Measurements from ENCODE around the gene CD274.

CD274 gene

DNA sequence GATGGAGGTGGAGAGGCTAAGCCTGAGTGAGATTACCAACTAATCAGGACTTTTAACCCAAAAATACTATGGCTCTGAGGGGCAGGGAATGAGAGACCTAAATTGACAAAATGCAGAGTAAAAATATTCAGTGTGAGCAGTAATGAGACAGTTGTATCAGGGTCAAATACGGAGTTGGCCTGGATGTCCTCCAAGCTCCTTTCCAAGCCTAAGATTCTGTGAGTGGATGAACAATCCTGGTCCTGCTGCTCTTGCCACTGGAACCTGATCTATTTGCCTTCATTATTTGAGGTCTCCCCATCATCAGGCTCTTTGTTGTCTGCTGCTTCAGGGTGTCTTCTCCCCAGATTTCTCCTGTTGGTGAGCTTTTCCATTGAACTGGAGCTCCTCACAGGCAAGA is 61.1 kb downstream of the CD274 start:
- DNase-seq (ENCODE audit: low read depth): no peak
- peak overlapping the region; percentile 46 for H3K4me3 ChIP-seq (ENCODE audit: low read depth, low read length)
- TF ChIP-seq, protein P1, sequence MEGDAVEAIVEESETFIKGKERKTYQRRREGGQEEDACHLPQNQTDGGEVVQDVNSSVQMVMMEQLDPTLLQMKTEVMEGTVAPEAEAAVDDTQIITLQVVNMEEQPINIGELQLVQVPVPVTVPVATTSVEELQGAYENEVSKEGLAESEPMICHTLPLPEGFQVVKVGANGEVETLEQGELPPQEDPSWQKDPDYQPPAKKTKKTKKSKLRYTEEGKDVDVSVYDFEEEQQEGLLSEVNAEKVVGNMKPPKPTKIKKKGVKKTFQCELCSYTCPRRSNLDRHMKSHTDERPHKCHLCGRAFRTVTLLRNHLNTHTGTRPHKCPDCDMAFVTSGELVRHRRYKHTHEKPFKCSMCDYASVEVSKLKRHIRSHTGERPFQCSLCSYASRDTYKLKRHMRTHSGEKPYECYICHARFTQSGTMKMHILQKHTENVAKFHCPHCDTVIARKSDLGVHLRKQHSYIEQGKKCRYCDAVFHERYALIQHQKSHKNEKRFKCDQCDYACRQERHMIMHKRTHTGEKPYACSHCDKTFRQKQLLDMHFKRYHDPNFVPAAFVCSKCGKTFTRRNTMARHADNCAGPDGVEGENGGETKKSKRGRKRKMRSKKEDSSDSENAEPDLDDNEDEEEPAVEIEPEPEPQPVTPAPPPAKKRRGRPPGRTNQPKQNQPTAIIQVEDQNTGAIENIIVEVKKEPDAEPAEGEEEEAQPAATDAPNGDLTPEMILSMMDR (IDR thresholded peaks at IDR 0.05; ENCODE audit: low read depth, low read length, missing control alignments): no peak

GRCh38 chr9:5511935-5512580 is 61.7 kb downstream of the CD274 start:
- no peak for DNase-seq (ENCODE audit: low read depth)
- H3K4me3 ChIP-seq (ENCODE audit: low read depth, low read length): peak overlapping the region; percentile 46; the same call in 1 of the 2 replicates
- TF ChIP-seq, protein P1 (IDR thresholded peaks at IDR 0.05; ENCODE audit: low read depth, low read length, missing control alignments): peak; percentile 10

DNA sequence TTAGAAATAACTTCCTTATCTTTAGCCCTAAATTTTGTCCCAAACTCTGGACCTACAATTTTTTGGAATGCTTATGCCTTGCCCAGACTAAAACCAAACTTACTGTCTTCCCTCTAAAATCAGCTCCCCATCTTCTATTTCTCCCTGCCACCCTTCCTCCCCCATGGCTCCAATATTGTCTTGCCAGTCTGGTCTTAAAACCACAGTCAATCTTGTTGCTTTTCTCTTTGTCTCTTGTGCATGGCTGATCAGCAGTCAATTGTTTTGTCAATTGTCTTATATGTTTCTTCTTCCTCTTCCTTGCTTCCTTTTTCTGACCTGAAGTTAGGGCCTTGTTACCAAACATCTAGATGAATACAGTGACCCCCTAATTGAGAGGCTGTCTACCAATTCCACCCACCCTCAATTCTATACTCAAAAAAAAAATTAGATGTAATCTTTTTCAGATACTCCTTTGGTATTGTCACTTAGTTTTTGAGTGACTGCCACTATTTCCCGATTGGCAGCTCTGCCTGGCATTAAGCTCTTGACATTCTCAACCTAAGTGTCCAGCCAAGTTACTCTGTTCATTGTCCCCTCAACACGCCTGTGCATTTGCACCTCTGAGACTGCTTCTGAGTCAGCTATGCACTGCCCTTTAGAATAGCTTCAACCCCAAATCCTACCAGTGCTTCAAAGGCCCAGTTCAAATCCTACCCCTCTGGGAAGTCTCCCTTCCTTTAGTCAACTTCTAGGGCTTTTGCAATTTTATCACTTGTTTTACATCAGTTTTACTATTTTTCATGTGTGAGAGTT is 62.5 kb downstream of the CD274 start:
- DNase-seq (ENCODE audit: low read depth): no peak
- TF ChIP-seq, protein P1 (IDR thresholded peaks at IDR 0.05; ENCODE audit: low read depth, low read length, missing control alignments): no peak
- H3K4me3 ChIP-seq (ENCODE audit: low read depth, low read length): no peak overlapping the region

- DNase-seq (ENCODE audit: low read depth): no peak
- no peak overlapping the region for H3K4me3 ChIP-seq (ENCODE audit: low read depth, low read length)
- TF ChIP-seq, protein P1 (IDR thresholded peaks at IDR 0.05; ENCODE audit: low read depth, low read length, missing control alignments): no peak
Measured at GRCh38 chr9:5513966-5514616, 63.7 kb downstream of the CD274 start.

DNA sequence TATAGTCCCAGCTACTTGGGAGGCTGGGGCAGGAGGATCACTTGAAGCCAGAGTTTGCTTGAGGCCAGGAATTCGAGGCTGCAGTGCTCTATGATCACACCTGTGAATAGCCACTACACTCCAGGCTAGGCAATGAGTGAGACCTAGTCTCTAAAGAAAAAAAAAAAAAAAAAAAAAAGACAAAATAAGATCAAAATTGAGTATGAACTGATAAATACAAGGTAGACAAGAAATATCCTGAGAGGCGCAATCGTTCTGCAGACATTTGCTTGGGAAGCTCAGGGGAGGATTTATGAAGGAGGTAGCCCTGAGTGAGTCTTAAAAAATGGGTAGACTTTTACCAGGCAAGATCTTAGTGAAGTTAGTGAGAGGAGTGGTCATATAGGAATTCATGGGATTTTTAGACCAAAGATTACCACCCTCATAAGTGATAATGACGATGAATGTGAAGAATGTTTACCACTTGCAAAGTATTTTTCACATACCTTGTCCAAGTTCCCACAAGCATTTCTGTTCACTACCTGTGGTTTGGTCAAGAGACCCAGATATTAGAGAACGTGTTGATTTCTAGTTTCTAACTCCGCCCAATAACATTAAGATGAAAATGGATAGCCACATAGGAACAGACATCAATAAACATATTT is 64.4 kb downstream of the CD274 start:
- TF ChIP-seq, protein P1 (IDR thresholded peaks at IDR 0.05; ENCODE audit: low read depth, low read length, missing control alignments): no peak
- H3K4me3 ChIP-seq (ENCODE audit: low read depth, low read length): no peak overlapping the region
- DNase-seq (ENCODE audit: low read depth): no peak

DNA sequence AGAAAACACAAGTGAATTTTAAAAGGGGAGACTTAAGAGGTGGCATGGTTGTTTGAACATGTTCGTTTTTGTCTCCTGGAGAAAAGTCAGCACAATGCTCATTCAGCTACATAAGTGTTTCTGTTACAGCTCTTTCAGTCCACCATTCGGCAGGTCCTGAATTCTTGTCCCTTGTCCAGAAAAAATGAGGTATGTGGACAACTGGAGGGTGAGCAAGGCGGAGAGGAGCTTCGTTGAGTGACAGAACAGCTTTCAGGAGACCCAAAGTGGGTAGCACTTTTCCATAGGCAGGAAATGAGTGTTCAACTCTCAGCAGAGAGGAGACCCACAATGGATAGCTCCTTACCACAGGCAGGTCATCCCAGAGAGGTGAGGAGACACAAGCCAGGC is 64.9 kb downstream of the CD274 start:
- DNase-seq (ENCODE audit: low read depth): no peak
- TF ChIP-seq, protein P1 (IDR thresholded peaks at IDR 0.05; ENCODE audit: low read depth, low read length, missing control alignments): no peak
- H3K4me3 ChIP-seq (ENCODE audit: low read depth, low read length): no peak overlapping the region

Measured in GM12864 (cell line).